ENCODE measurements around the gene TBC1D22A.

TBC1D22A gene

GRCh38 chr22:47006433-47006832, 244.0 kb downstream of the TBC1D22A start:
- DNase-seq (ENCODE audit: extremely low read depth in 1 of 2, low read depth in 1 of 2) = no peak

GRCh38 chr22:47006869-47007268, 244.4 kb downstream of the TBC1D22A start:
- no peak for DNase-seq (ENCODE audit: extremely low read depth in 1 of 2, low read depth in 1 of 2)

- no peak for DNase-seq (ENCODE audit: extremely low read depth in 1 of 2, low read depth in 1 of 2)
These were observed 245.0 kb downstream of the TBC1D22A start for GRCh38 chr22:47007496-47007895.

GRCh38 chr22:47008208-47008885, 245.9 kb downstream of the TBC1D22A start:
- DNase-seq (ENCODE audit: extremely low read depth in 1 of 2, low read depth in 1 of 2) = no peak

- DNase-seq (ENCODE audit: extremely low read depth in 1 of 2, low read depth in 1 of 2) = no peak
These were observed 247.1 kb downstream of the TBC1D22A start for GRCh38 chr22:47009304-47010101.

GRCh38 chr22:47010211-47010610, 247.8 kb downstream of the TBC1D22A start:
- no peak for DNase-seq (ENCODE audit: extremely low read depth in 1 of 2, low read depth in 1 of 2)

DNA sequence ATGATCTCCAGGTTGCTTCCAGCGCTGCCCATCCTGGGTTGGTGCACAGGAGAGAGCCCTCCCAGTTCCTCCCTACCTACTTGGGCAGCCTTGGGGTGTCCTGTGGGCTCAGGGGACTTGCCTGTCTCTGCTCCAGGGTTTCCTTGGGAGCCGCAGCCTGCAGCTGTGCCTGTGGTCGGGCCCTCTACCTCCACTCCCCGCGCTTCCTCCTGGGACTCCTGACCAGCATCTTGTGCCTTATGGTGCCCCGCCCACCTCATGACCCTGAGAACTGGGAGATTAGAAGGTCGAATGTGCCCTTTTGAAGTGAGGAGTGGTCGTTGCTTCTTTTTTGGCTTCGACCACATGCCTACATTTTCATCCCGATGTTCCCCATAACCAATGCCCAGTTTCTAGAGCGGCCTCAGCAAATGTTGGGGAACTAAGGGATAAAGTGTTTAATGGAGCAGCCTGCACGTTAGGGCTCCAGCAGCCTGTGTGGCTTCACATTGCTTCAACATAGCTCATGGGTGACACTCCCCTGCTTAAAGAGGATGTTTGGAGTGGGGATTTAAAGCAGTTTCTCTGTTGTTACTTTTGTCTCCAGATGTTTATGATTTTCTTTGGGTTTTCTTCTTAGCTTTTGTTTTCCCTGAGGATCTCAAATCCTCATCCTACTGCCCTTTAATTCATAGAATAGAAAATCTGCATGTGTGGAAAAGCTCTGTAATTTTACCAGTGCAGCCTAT, 248.8 kb downstream of the TBC1D22A start:
- DNase-seq (ENCODE audit: extremely low read depth in 1 of 2, low read depth in 1 of 2) = no peak

DNA sequence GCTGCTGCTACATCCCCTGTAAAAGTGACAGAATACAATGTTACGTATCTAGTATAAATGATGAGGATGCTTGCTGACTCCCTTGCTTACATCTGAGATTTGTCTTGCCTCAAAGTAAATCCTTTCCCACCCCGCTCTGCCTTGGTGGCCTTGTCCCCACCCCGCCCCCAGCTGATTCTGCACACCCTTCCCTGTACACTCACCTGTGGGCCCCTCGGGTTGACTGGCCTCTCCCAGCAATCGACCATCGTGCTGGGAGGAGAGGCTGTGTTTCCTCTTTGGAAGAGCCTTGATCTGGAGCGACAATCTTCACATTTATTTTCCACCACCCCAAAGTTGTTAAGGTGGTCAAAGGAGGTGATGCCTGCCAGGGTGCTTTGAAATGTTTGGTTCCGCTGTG, 249.4 kb downstream of the TBC1D22A start:
- no peak for DNase-seq (ENCODE audit: extremely low read depth in 1 of 2, low read depth in 1 of 2)

DNA sequence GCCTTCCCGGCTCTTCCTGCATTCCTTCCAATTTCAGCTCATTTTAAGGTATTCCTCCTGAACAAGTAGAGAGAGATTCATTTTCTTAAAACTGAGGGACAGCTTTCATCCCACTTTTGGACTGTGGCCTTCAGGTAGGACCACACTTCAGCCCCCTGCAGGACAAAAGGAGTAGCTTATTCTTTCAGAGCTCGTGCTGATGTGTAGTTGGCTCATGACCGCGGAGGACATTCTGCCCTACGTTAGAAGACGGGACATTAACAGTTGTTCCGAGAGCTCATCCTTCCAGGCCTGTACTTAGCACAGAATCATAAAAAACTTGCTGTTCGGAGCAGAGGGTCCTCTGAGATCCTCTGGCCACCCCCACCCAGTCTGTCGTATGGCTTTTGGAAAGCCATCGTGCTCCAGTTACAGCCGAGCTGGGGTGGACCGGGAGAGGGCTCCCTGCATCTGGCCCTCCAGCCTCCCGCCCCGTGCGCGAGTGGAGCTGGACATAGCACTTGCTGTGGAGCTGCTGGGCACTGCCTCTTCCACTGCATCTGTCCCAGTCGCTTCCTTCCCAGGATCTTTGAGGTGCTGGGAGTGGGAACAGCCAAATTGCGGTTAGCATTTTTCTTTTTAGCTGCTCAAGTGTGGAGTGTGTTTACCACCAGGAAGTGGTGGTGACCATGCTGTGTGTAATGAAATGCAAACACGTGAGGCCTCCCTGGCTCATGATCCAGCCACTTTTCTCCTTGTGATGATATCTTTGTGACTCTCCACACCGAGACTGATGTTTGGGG, 250.3 kb downstream of the TBC1D22A start:
- no peak for DNase-seq (ENCODE audit: extremely low read depth in 1 of 2, low read depth in 1 of 2)

DNA sequence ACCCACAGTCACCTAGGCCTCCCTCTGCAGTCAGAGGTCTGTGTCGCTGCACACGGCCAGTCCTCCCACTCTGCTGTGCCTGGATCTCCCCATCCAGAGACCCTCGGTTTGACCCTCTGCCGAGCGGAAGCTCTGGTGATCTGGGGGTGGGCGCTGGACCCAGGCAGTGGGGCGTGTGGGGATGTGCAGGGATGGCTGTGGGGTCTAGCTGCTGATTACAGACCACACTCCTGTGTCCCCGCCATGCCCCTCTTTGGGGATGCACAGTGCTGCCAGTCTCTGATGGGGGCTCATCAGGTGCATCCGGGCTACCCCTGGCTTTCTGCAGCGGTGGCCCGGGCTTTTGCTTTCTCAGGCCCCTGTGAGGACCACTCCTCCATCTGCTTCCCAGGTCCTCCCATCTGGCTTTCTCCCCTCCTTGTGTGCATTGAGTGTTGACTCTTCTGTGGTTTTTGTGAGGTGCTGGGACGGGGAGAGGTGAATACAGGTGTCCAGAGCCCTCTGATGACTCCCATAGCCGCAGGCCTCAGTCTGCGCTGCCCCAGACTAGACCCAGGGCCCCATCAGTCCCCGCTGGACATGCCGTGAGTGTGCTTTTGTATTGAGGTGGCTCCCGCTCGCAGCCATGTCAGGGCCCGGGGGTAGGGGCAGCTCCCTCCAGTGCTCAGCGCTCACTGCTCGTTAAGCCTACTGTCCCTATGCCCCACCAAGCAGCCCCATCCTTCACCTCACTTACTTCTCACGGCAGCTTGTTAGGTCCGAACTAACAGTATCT, 251.6 kb downstream of the TBC1D22A start:
- no peak for DNase-seq (ENCODE audit: extremely low read depth in 1 of 2, low read depth in 1 of 2)

DNA sequence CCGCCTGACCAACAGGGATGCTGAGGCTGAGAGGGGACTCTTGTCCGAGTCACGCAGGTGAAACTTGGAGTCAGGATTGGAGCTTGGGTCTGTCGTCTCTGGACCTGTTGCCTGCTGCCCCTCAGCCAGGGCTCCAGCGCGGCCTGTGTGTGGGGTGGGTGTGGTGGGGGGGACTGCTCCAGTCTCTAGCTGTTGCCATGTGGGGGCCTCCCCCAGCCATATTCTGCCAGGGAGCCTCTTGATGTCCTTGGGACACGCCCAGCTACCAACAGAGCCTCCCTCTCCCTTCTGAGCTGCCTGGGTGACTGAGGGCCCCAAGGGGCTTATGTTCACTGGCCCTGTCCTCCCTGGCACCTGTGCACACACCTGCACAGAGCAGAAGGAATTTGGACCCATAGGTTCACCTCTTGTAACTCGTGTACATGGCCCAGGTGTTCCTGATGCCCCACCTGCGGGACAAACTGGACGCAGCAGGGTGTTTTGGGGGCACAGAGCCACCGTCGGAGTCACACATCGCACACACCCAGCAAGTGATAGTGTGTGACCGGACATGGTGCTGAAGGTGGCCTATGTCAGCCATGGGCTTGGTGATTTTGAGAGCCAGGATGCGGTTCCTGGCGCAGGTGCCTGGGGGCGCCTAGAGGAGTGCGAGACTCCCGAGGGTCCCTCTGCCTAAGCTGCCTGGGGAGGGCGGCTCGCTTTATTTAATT, 252.3 kb downstream of the TBC1D22A start:
- no peak for DNase-seq (ENCODE audit: extremely low read depth in 1 of 2, low read depth in 1 of 2)

DNA sequence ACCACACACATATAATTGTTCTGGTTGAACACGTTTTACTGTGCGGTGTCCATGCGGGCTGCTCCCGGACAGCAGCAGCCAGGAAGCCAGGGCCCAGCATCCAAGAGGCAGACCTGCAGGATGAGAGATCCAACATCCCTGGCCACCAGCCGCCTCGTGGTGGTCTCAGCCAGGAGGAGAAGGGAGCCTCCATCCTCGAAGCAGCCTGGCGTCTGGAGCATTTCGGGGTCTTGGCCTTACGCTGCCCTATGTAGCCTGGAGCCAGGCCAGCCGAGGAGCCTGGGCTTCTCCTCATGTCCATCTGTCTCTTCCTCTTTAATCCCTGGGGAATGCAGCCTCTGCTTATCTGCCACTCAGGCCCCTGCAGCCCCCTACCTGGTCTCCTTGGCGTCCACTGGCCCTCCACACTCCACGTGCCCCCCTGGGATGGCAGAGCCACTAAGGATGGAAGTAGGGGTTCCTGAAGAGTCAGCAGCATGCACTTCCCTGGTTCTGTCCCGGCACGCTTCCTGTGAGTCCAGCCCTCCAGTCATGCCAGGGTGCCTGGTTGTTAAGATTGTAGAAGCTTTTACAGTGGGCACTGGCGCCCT, 253.2 kb downstream of the TBC1D22A start:
- DNase-seq (ENCODE audit: extremely low read depth in 1 of 2, low read depth in 1 of 2) = no peak

DNA sequence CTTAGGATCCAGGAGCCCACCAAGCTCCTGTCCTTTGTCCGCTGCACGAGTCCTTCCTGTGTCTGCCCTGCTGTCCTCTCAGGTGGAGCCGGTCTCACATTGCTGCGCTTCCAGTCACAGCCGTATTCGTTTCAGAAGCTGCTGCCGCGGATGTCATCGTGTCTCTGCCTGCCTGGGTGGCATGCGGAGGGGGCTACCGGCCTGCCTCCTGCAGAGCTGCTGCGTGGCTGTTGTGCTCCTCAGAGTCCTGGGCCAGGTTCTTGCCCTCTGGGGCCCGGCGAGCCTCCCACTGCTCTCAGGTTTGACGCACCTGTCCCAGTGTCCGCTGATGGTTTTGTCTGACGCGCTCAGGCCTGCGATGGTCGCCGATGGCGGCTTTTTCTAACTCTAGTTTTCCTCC, 254.2 kb downstream of the TBC1D22A start:
- DNase-seq (ENCODE audit: extremely low read depth in 1 of 2, low read depth in 1 of 2) = no peak

- DNase-seq (ENCODE audit: extremely low read depth in 1 of 2, low read depth in 1 of 2) = no peak
These were observed 254.8 kb downstream of the TBC1D22A start for GRCh38 chr22:47017245-47017644.

- no peak for DNase-seq (ENCODE audit: extremely low read depth in 1 of 2, low read depth in 1 of 2)
These were observed 255.8 kb downstream of the TBC1D22A start for GRCh38 chr22:47018010-47018910.

GRCh38 chr22:47019012-47019790, 256.8 kb downstream of the TBC1D22A start:
- DNase-seq (ENCODE audit: extremely low read depth in 1 of 2, low read depth in 1 of 2) = no peak

- no peak for DNase-seq (ENCODE audit: extremely low read depth in 1 of 2, low read depth in 1 of 2)
These were observed 257.7 kb downstream of the TBC1D22A start for GRCh38 chr22:47020166-47020565.
